SJSA1 (cell line): Measurements from ENCODE around the gene EML1. TPM values are rescaled to one million over a fixed set of nuclear protein-coding genes. Genes with fewer than 3 reads are reported as not detected.
A peak's percentile ranks its signal among the peaks of the same experiment; 100 is the strongest.

Experiments used
- DNase-seq, 2 experiments: peaks; one replicate each; pipeline ENCODE4 v3.0.0-alpha.2; 2015 to 2020; ENCODE audit warnings: low spot score in 2 of 2, low read depth in 1 of 2
- H3K27ac ChIP-seq: fragments of 250-450 bp; sonication (Bioruptor Pico); 2 replicates; pipeline ENCODE4 v1.5.1; 2020; ENCODE audit warnings: mild to moderate bottlenecking, moderate library complexity
- H3K27me3 ChIP-seq: fragments of 250-450 bp; sonication (Bioruptor Pico); replicated peaks from 2 replicates; pipeline ENCODE4 v1.5.1; 2020; ENCODE audit warnings: mild to moderate bottlenecking, moderate library complexity
- H3K36me3 ChIP-seq: fragments of 250-450 bp; sonication (Bioruptor Pico); 2 replicates; pipeline ENCODE4 v1.5.1; 2020; ENCODE audit warnings: mild to moderate bottlenecking
- H3K4me1 ChIP-seq: fragments of 250-450 bp; sonication (Bioruptor Pico); replicated peaks from 2 replicates; pipeline ENCODE4 v1.6.1; 2021; ENCODE audit warnings: mild to moderate bottlenecking
- H3K4me3 ChIP-seq: fragments of 250-450 bp; sonication (Bioruptor Pico); 2 replicates; pipeline ENCODE4 v1.5.1; 2020; ENCODE audit warnings: mild to moderate bottlenecking
- H3K9me3 ChIP-seq: fragments of 250-450 bp; sonication (Bioruptor Pico); replicated peaks from 2 replicates; pipeline ENCODE4 v1.5.1; 2020; ENCODE audit warnings: mild to moderate bottlenecking
- total RNA-seq: library from RNA; depleted of rRNA; stranded (reverse); fragments of >200 nt; shearing (Covaris generic); gene quantifications from 2 replicates; pipeline ENCODE4 v1.2.3, GENCODE V29; 2014

EML1 gene
- total RNA-seq, 1 experiment from 2014 or later = 86.7 TPM

GRCh38 chr14:99809859-99810558 lies 16.8 kb downstream of the EML1 start:
- no peak for DNase-seq
- Histone ChIP-seq H3K27me3 (no peaks in the 10 kb centered on the region), H3K4me1 (peaks cover 35% of the 10 kb centered on the region), H3K4me3 (no peak overlapping the region), H3K27ac (no peak overlapping the region), H3K9me3 (no peaks in the 10 kb centered on the region), H3K36me3 (peaks cover 9% of the 10 kb centered on the region; the same call in 1 of the 2 replicates)

GRCh38 chr14:99810559-99810874 lies 17.3 kb downstream of the EML1 start:
- Histone ChIP-seq H3K4me1 (peaks cover 35% of the 10 kb centered on the region), H3K27me3 (no peaks in the 10 kb centered on the region), H3K9me3 (no peaks in the 10 kb centered on the region), H3K27ac (no peak overlapping the region), H3K4me3 (no peak overlapping the region), H3K36me3 (peaks cover 9% of the 10 kb centered on the region; the same call in 1 of the 2 replicates)
- DNase-seq = no peak

- H3K27me3 ChIP-seq = no peaks in the 10 kb centered on the region
- no peak overlapping the region for H3K27ac ChIP-seq
- DNase-seq = no peak
- no peak overlapping the region for H3K4me3 ChIP-seq
- H3K4me1 ChIP-seq = peaks cover 33% of the 10 kb centered on the region
- peaks cover 14% of the 10 kb centered on the region for H3K36me3 ChIP-seq
- H3K9me3 ChIP-seq = no peaks in the 10 kb centered on the region
Measured at GRCh38 chr14:99812096-99812750, 19.0 kb downstream of the EML1 start.

- no peak for DNase-seq
- Histone ChIP-seq H3K27me3 (no peaks in the 10 kb centered on the region), H3K4me1 (peaks cover 27% of the 10 kb centered on the region), H3K9me3 (no peaks in the 10 kb centered on the region), H3K36me3 (peaks cover 12% of the 10 kb centered on the region; the same call in 1 of the 2 replicates), H3K4me3 (no peak overlapping the region), H3K27ac (no peak overlapping the region)
Measured at GRCh38 chr14:99812892-99813291, 19.7 kb downstream of the EML1 start.

- Histone ChIP-seq H3K27ac (no peak overlapping the region), H3K9me3 (no peaks in the 10 kb centered on the region), H3K4me3 (no peak overlapping the region), H3K4me1 (peaks cover 18% of the 10 kb centered on the region), H3K36me3 (peaks cover 10% of the 10 kb centered on the region; the same call in 1 of the 2 replicates), H3K27me3 (no peaks in the 10 kb centered on the region)
- DNase-seq = no peak
Measured at GRCh38 chr14:99815696-99816095, 22.5 kb downstream of the EML1 start.

GRCh38 chr14:99816217-99816616 lies 23.0 kb downstream of the EML1 start:
- Histone ChIP-seq H3K4me3 (no peak overlapping the region), H3K4me1 (peaks cover 18% of the 10 kb centered on the region), H3K36me3 (peaks cover 10% of the 10 kb centered on the region; the same call in 1 of the 2 replicates), H3K27ac (no peak overlapping the region), H3K27me3 (no peaks in the 10 kb centered on the region), H3K9me3 (no peaks in the 10 kb centered on the region)
- no peak for DNase-seq

- H3K4me3 ChIP-seq = no peak overlapping the region
- no peak for DNase-seq
- H3K36me3 ChIP-seq = peaks cover 10% of the 10 kb centered on the region; the same call in 1 of the 2 replicates
- peaks cover 17% of the 10 kb centered on the region for H3K4me1 ChIP-seq
- no peak overlapping the region for H3K27ac ChIP-seq
- no peaks in the 10 kb centered on the region for H3K9me3 ChIP-seq
- H3K27me3 ChIP-seq = no peaks in the 10 kb centered on the region
Measured at GRCh38 chr14:99816642-99817041, 23.4 kb downstream of the EML1 start.

- Histone ChIP-seq H3K27me3 (no peaks in the 10 kb centered on the region), H3K4me1 (peaks cover 10% of the 10 kb centered on the region), H3K4me3 (no peak overlapping the region), H3K27ac (no peak overlapping the region), H3K9me3 (no peaks in the 10 kb centered on the region), H3K36me3 (peaks cover 10% of the 10 kb centered on the region; the same call in 1 of the 2 replicates)
- no peak for DNase-seq
Measured at GRCh38 chr14:99817331-99817730, 24.1 kb downstream of the EML1 start.

- no peak for DNase-seq
- no peaks in the 10 kb centered on the region for H3K4me1 ChIP-seq
- H3K4me3 ChIP-seq = no peak overlapping the region
- no peaks in the 10 kb centered on the region for H3K27me3 ChIP-seq
- H3K9me3 ChIP-seq = no peaks in the 10 kb centered on the region
- H3K27ac ChIP-seq = no peak overlapping the region
- peaks cover 10% of the 10 kb centered on the region; the same call in 1 of the 2 replicates for H3K36me3 ChIP-seq
Measured at GRCh38 chr14:99818503-99819036, 25.4 kb downstream of the EML1 start.

GRCh38 chr14:99819514-99819913 lies 26.3 kb downstream of the EML1 start:
- Histone ChIP-seq H3K9me3 (no peaks in the 10 kb centered on the region), H3K4me3 (no peak overlapping the region), H3K27me3 (no peaks in the 10 kb centered on the region), H3K27ac (no peak overlapping the region), H3K4me1 (no peaks in the 10 kb centered on the region), H3K36me3 (peaks cover 12% of the 10 kb centered on the region)
- DNase-seq = no peak

- Histone ChIP-seq H3K36me3 (peaks cover 15% of the 10 kb centered on the region), H3K4me1 (no peaks in the 10 kb centered on the region), H3K27me3 (no peaks in the 10 kb centered on the region), H3K9me3 (no peaks in the 10 kb centered on the region), H3K4me3 (no peak overlapping the region), H3K27ac (no peak overlapping the region)
- no peak for DNase-seq
Measured at GRCh38 chr14:99820702-99821331, 27.6 kb downstream of the EML1 start.

GRCh38 chr14:99821519-99822508 lies 28.6 kb downstream of the EML1 start:
- H3K36me3 ChIP-seq = peaks cover 10% of the 10 kb centered on the region
- H3K27me3 ChIP-seq = no peaks in the 10 kb centered on the region
- no peaks in the 10 kb centered on the region for H3K4me1 ChIP-seq
- no peak overlapping the region for H3K4me3 ChIP-seq
- peak in 1 of 2 experiments; percentile 21 for DNase-seq
- H3K27ac ChIP-seq = no peak overlapping the region
- H3K9me3 ChIP-seq = no peaks in the 10 kb centered on the region

- Histone ChIP-seq H3K4me1 (no peaks in the 10 kb centered on the region), H3K27ac (no peak overlapping the region), H3K27me3 (no peaks in the 10 kb centered on the region), H3K36me3 (peaks cover 6% of the 10 kb centered on the region; the same call in 1 of the 2 replicates), H3K9me3 (no peaks in the 10 kb centered on the region), H3K4me3 (no peak overlapping the region)
- DNase-seq = no peak
Measured at GRCh38 chr14:99822800-99823455, 29.7 kb downstream of the EML1 start.
